Naive thymus-derived CD8-positive, alpha-beta T cell (primary cell): Measurements from ENCODE around the gene RNF44. TPM values are rescaled to one million over a fixed set of nuclear protein-coding genes. Genes with fewer than 3 reads are reported as not detected.
"Not testable (repeated sequence)": the region's sequence is repeated elsewhere in the genome, so short reads cannot be mapped to it uniquely, and the experiment has no call there.

ENCODE experiments used
- ATAC-seq, 2 donors: fragments of 150-1000 bp; cut with Tn5 transposase in 1 of 2; sonication (Bioruptor Pico), chemical (Tn5 transposase) in 1 of 2; 1 replicate in 1 of 2; 2 replicates in 1 of 2; pipeline ENCODE4 v1.10.0; 2021; ENCODE audit warnings: mild to moderate bottlenecking in 2 of 2, moderate library complexity in 2 of 2
- POLR2A ChIA-PET: fragments of 350-600 bp; sonication (Branson Sonifier 250); formaldehyde crosslinking; loops from one replicate; lab custom pipeline; 2021; ENCODE audit warnings: antibody characterized with exemption; lab: Charles Lee
- DNase-seq, 10 donors: peaks; one replicate each; pipeline versions ENCODE4 v3.0.0 to v3.0.0-alpha.2; 2020 to 2022
- H3K27ac Mint-ChIP-seq, 10 donors: one replicate each; pipeline ENCODE4 v1.8.0; 2020 to 2022; ENCODE audit warnings: mild to moderate bottlenecking in 10 of 10, mixed read lengths in 10 of 10, moderate library complexity in 4 of 10, inconsistent platforms in 1 of 10
- H3K27me3 Mint-ChIP-seq, 5 donors: one replicate each; pipeline ENCODE4 v1.8.0; 2021 to 2022; ENCODE audit warnings: mixed read lengths in 5 of 5
- H3K36me3 Mint-ChIP-seq, 3 donors: one replicate each; pipeline ENCODE4 v1.8.0; 2020 to 2022; ENCODE audit warnings: mixed read lengths in 3 of 3, mild to moderate bottlenecking in 2 of 3, inconsistent platforms in 1 of 3
- H3K4me1 Mint-ChIP-seq, 4 donors: one replicate each; pipeline ENCODE4 v1.8.0; 2021 to 2022; ENCODE audit warnings: mixed read lengths in 4 of 4
- H3K4me3 Mint-ChIP-seq, 10 donors: one replicate each; pipeline ENCODE4 v1.8.0; 2020 to 2022; ENCODE audit warnings: mild to moderate bottlenecking in 10 of 10, mixed read lengths in 10 of 10, moderate library complexity in 6 of 10, inconsistent platforms in 1 of 10
- H3K9me3 Mint-ChIP-seq, 9 donors: one replicate each; pipeline ENCODE4 v1.8.0; 2020 to 2022; ENCODE audit warnings: mixed read lengths in 9 of 9, mild to moderate bottlenecking in 3 of 9, inconsistent platforms in 1 of 9, moderate library complexity in 1 of 9
- polyA plus RNA-seq, 3 donors: library from polyadenylated mRNA; unstranded; fragments of 300-500 nt; fragmentation: Illumina TruSeq; gene quantifications; one replicate each; pipeline ENCODE4 v1.2.3, GENCODE V29; 2021
- total RNA-seq, 8 experiments: library from RNA in 2 of 8; stranded (reverse) in 2 of 8; gene quantifications; one replicate each; pipeline ENCODE4 v1.2.3 and lab custom pipeline; 2021 to 2026

RNF44 gene
- total and polyA plus RNA-seq, 5 experiments from 2014 or later = 1.2 to 281 (median 4.1) TPM

GRCh38 chr5:176568657-176569056 lies 31.5 kb upstream of the RNF44 start:
- Mint-ChIP-seq H3K27ac (no peak overlapping the region), H3K36me3 (no peaks in the 10 kb centered on the region), H3K27me3 (peaks cover 0 to 5% (median 0%) of the 10 kb centered on the region in 5 donors), H3K4me3 (no peak overlapping the region), H3K4me1 (peaks cover 0 to 2% (median 2%) of the 10 kb centered on the region in 4 donors), H3K9me3 (no peaks in the 10 kb centered on the region)
- DNase-seq (no peak), ATAC-seq (no peak)
- POLR2A ChIA-PET = no interaction called here

- peaks cover 8 to 20% (median 12%) of the 10 kb centered on the region in 4 donors for H3K4me1 Mint-ChIP-seq
- H3K27ac Mint-ChIP-seq = peak overlapping the region in 1 of 10 donors; percentile 31
- no peak for DNase-seq
- H3K27me3 Mint-ChIP-seq = peaks cover 0 to 3% (median 0%) of the 10 kb centered on the region in 5 donors
- no peaks in the 10 kb centered on the region for H3K9me3 Mint-ChIP-seq
- POLR2A ChIA-PET = no interaction called here
- H3K36me3 Mint-ChIP-seq = no peaks in the 10 kb centered on the region
- no peak for ATAC-seq
- H3K4me3 Mint-ChIP-seq = no peak overlapping the region
Observed at GRCh38 chr5:176565760-176566288, 28.6 kb upstream of the RNF44 start.

- Mint-ChIP-seq H3K27me3 (no peaks in the 10 kb centered on the region), H3K27ac (no peak overlapping the region), H3K9me3 (no peaks in the 10 kb centered on the region), H3K4me3 (no peak overlapping the region), H3K4me1 (peaks cover 20 to 35% (median 27%) of the 10 kb centered on the region in 4 donors), H3K36me3 (no peaks in the 10 kb centered on the region)
- DNase-seq (no peak), ATAC-seq (no peak)
- POLR2A ChIA-PET = interaction anchor here (1.3 kb wide), 1 partner anchor 9 kb away, joined by 3 read pairs; no protein-coding TSS in a partner anchor
Observed at GRCh38 chr5:176564002-176564401, 26.8 kb upstream of the RNF44 start.

GRCh38 chr5:176562189-176562588 lies 25.0 kb upstream of the RNF44 start:
- POLR2A ChIA-PET = interaction anchor here (0.7 to 1.5 kb wide), 4 partner anchors 11 to 33 kb away, joined by 3 to 4 read pairs (median 4); partner anchors contain the start of gene RNF44
- no peak for DNase-seq
- Mint-ChIP-seq H3K27ac (peak overlapping the region in 4 of 10 donors; percentile 54 to 87 (median 73)), H3K27me3 (no peaks in the 10 kb centered on the region), H3K36me3 (no peaks in the 10 kb centered on the region), H3K4me3 (no peak overlapping the region), H3K4me1 (peaks cover 20 to 40% (median 28%) of the 10 kb centered on the region in 4 donors), H3K9me3 (no peaks in the 10 kb centered on the region)
- no peak for ATAC-seq

- H3K27ac Mint-ChIP-seq = peak overlapping the region in 5 of 10 donors; percentile 15 to 87 (median 41)
- ATAC-seq = no peak
- no peaks in the 10 kb centered on the region for H3K27me3 Mint-ChIP-seq
- DNase-seq = no peak
- peaks cover 22 to 48% (median 36%) of the 10 kb centered on the region in 4 donors for H3K4me1 Mint-ChIP-seq
- H3K9me3 Mint-ChIP-seq = no peaks in the 10 kb centered on the region
- peak overlapping the region in 1 of 10 donors; percentile 6 for H3K4me3 Mint-ChIP-seq
- no peaks in the 10 kb centered on the region for H3K36me3 Mint-ChIP-seq
- POLR2A ChIA-PET = interaction anchor here (0.7 to 1.5 kb wide), 5 partner anchors 12 to 33 kb away, joined by 3 to 5 read pairs (median 4); partner anchors contain the start of gene RNF44
Observed at GRCh38 chr5:176561259-176561658, 24.1 kb upstream of the RNF44 start.

- Mint-ChIP-seq H3K27me3 (no peaks in the 10 kb centered on the region), H3K27ac (peak overlapping the region in 2 of 10 donors; percentile 15 to 41), H3K9me3 (no peaks in the 10 kb centered on the region), H3K4me1 (peaks cover 25 to 57% (median 44%) of the 10 kb centered on the region in 4 donors), H3K36me3 (no peaks in the 10 kb centered on the region), H3K4me3 (peak overlapping the region in 6 of 10 donors; percentile 12 to 49 (median 26))
- DNase-seq (peak in 5 of 10 donors; percentile 11 to 60 (median 33)), ATAC-seq (peak; percentile 75 to 87)
- POLR2A ChIA-PET = interaction anchor here (1.5 kb wide), 1 partner anchor 17 kb away, joined by 5 read pairs; no protein-coding TSS in a partner anchor
Observed at GRCh38 chr5:176560364-176560763, 23.2 kb upstream of the RNF44 start.

GRCh38 chr5:176559683-176560082 lies 22.5 kb upstream of the RNF44 start:
- POLR2A ChIA-PET = interaction anchor here (0.7 to 13.3 kb wide), 4 partner anchors 16 to 198 kb away, joined by 3 to 346 read pairs (median 4); partner anchors contain the start of genes KIAA1191 and RNF44

GRCh38 chr5:176557846-176558245 lies 20.6 kb upstream of the RNF44 start:
- no peaks in the 10 kb centered on the region for H3K36me3 Mint-ChIP-seq
- POLR2A ChIA-PET = interaction anchor here (1.1 to 13.3 kb wide), 2 partner anchors 20 to 141 kb away, joined by 10 to 346 read pairs; partner anchors contain the start of genes CLTB and RNF44
- no peak overlapping the region for H3K27ac Mint-ChIP-seq
- H3K9me3 Mint-ChIP-seq = no peaks in the 10 kb centered on the region
- no peaks in the 10 kb centered on the region for H3K27me3 Mint-ChIP-seq
- no peak for DNase-seq
- H3K4me1 Mint-ChIP-seq = peaks cover 37 to 82% (median 66%) of the 10 kb centered on the region in 4 donors
- ATAC-seq = no peak
- H3K4me3 Mint-ChIP-seq = no peak overlapping the region

More at GRCh38 chr5:176559683-176560082, 22.5 kb upstream of the RNF44 start:
- H3K4me1 Mint-ChIP-seq = peaks cover 28 to 64% (median 51%) of the 10 kb centered on the region in 4 donors
- H3K9me3 Mint-ChIP-seq = no peaks in the 10 kb centered on the region
- no peaks in the 10 kb centered on the region for H3K27me3 Mint-ChIP-seq
- H3K27ac Mint-ChIP-seq = peak overlapping the region in 7 of 10 donors; percentile 9 to 72 (median 53)
- DNase-seq = peak in 4 of 10 donors; percentile 9 to 75 (median 42)
- peak; percentile 69 to 71 for ATAC-seq
- no peaks in the 10 kb centered on the region for H3K36me3 Mint-ChIP-seq
- peak overlapping the region in 5 of 10 donors; percentile 15 to 52 (median 31) for H3K4me3 Mint-ChIP-seq

GRCh38 chr5:176553260-176554085 lies 16.3 kb upstream of the RNF44 start:
- DNase-seq (peak in 1 of 10 donors; percentile 60), ATAC-seq (peak in 1 of 2 donors; percentile 8)
- POLR2A ChIA-PET = interaction anchor here (0.8 to 13.3 kb wide), 4 partner anchors 15 to 137 kb away, joined by 3 to 346 read pairs (median 4); partner anchors contain the start of genes CLTB and RNF44
- Mint-ChIP-seq H3K27ac (peak overlapping the region; percentile 36 to 93 (median 76)), H3K27me3 (no peaks in the 10 kb centered on the region), H3K4me3 (peak overlapping the region in 4 of 10 donors; percentile 29 to 64 (median 40)), H3K9me3 (no peaks in the 10 kb centered on the region), H3K4me1 (peaks cover 28 to 79% (median 59%) of the 10 kb centered on the region in 4 donors), H3K36me3 (no peaks in the 10 kb centered on the region)

GRCh38 chr5:176552332-176552869 lies 15.2 kb upstream of the RNF44 start:
- H3K4me1 Mint-ChIP-seq = peaks cover 32 to 87% (median 66%) of the 10 kb centered on the region in 4 donors
- H3K27me3 Mint-ChIP-seq = no peaks in the 10 kb centered on the region
- DNase-seq (peak in 1 of 10 donors; percentile 40), ATAC-seq (no peak)
- peak overlapping the region in 2 of 10 donors; percentile 3 to 54 for H3K4me3 Mint-ChIP-seq
- no peaks in the 10 kb centered on the region for H3K36me3 Mint-ChIP-seq
- no peaks in the 10 kb centered on the region for H3K9me3 Mint-ChIP-seq
- POLR2A ChIA-PET = interaction anchor here (13.3 kb wide), 1 partner anchor 14 kb away, joined by 346 read pairs; the partner anchor contains the start of gene RNF44
- peak overlapping the region; percentile 40 to 93 (median 82) for H3K27ac Mint-ChIP-seq

GRCh38 chr5:176550937-176551336 lies 13.7 kb upstream of the RNF44 start:
- Mint-ChIP-seq H3K4me1 (peaks cover 33 to 81% (median 63%) of the 10 kb centered on the region in 4 donors), H3K4me3 (peak overlapping the region in 9 of 10 donors; percentile 30 to 70 (median 58)), H3K27ac (peak overlapping the region; percentile 75 to 88 (median 84))
- POLR2A ChIA-PET = interaction anchor here (2.0 to 13.3 kb wide), 2 partner anchors 13 to 21 kb away, joined by 8 to 346 read pairs; partner anchors contain the start of gene RNF44
- not testable (repeated sequence) for ATAC-seq, H3K27me3 Mint-ChIP-seq, H3K36me3 Mint-ChIP-seq, H3K9me3 Mint-ChIP-seq
- peak in 1 of 10 donors; percentile 46 for DNase-seq
